GM19397 (cell line): Measurements from ENCODE around the gene OR1F1.
"Not testable (repeated sequence)": the region's sequence is repeated elsewhere in the genome, so short reads cannot be mapped to it uniquely, and the experiment has no call there.

Source experiments
- ATAC-seq: cut with Tn5 transposase; IDR thresholded peaks from one replicate; pipeline ENCODE4 v1.9.1; 2021; ENCODE audit warnings: mild to moderate bottlenecking, moderate library complexity; ENCODE audit not compliant: unreplicated experiment

Gene OR1F1

GRCh38 chr16:3150346-3151218, 37.4 kb upstream of the OR1F1 start:
- ATAC-seq = peak; percentile 80

- no peak for ATAC-seq
Measured at GRCh38 chr16:3152027-3152276, 36.1 kb upstream of the OR1F1 start.

- ATAC-seq = no peak
Measured at GRCh38 chr16:3152277-3152990, 35.6 kb upstream of the OR1F1 start.

GRCh38 chr16:3152991-3153368, 35.0 kb upstream of the OR1F1 start:
- ATAC-seq = no peak

- ATAC-seq = no peak
Measured at GRCh38 chr16:3155181-3155580, 32.8 kb upstream of the OR1F1 start.

GRCh38 chr16:3155972-3156371, 32.0 kb upstream of the OR1F1 start:
- no peak for ATAC-seq

- no peak for ATAC-seq
Measured at GRCh38 chr16:3157229-3158025, 30.6 kb upstream of the OR1F1 start.

- no peak for ATAC-seq
Measured at GRCh38 chr16:3158026-3158509, 29.9 kb upstream of the OR1F1 start.

GRCh38 chr16:3158510-3159314, 29.3 kb upstream of the OR1F1 start:
- no peak for ATAC-seq

- ATAC-seq = no peak
Measured at GRCh38 chr16:3161235-3162018, 26.6 kb upstream of the OR1F1 start.

- no peak for ATAC-seq
Measured at GRCh38 chr16:3164121-3164991, 23.6 kb upstream of the OR1F1 start.

- no peak for ATAC-seq
Measured at GRCh38 chr16:3165111-3165822, 22.7 kb upstream of the OR1F1 start.

- no peak for ATAC-seq
Measured at GRCh38 chr16:3166505-3166886, 21.5 kb upstream of the OR1F1 start.

GRCh38 chr16:3168729-3169128, 19.3 kb upstream of the OR1F1 start:
- not testable (repeated sequence) for ATAC-seq

GRCh38 chr16:3170440-3171180, 17.4 kb upstream of the OR1F1 start:
- ATAC-seq = no peak

- no peak for ATAC-seq
Measured at GRCh38 chr16:3171181-3171854, 16.7 kb upstream of the OR1F1 start.
